ENCODE measurements around the gene ARFRP1. TPM values are rescaled to one million over a fixed set of nuclear protein-coding genes. Genes with fewer than 3 reads are reported as not detected.

Gene ARFRP1
- total and polyA plus RNA-seq, 2 of the 4 experiments (the other 2 are of a cell fraction) = 25.3 to 36.6 TPM

DNA sequence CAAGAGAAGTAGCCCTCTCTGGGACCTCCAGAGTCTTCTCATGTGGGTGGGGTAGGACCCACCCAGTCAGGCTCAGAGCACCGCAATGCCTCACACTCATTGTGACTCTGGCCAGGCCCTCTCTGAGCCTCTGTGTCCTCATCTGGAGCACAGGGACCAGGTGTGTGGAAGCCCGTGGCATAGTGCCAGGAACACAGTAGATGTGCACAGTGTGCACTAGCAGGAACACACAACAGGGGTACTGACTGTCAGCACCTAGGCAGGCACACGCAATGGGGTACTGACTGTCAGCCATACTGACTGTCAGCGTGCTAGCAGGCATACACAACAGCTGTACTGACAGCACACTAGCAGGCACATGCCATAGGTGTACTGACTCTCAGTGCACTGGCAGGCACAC lies 52.5 kb downstream of the ARFRP1 start:
- no peak overlapping the region for H3K4me3 ChIP-seq (ENCODE audit: insufficient read depth, low read depth, low read length)
- H2BK20ac ChIP-seq (ENCODE audit: low read depth, low read length) = no peak overlapping the region
- ChIA-PET POLR2A (ENCODE audit: unreplicated experiment) (no interaction called here), CTCF (no interaction called here)
- DNase-seq (no peak), ATAC-seq (ENCODE audit: low read depth) (no peak)
- in situ Hi-C loops (cut with MboI; ENCODE audit: low sequenced_read_pairs) = no loop called here
- H3K9me1 ChIP-seq (ENCODE audit: insufficient read depth, low read length) = 0 out of 2 replicates have a peak, but pooled peaks cover 12% of the 10 kb centered on the region
- peaks cover 14% of the 10 kb centered on the region for H4K20me1 ChIP-seq (ENCODE audit: insufficient read depth, low read length)
- no peak overlapping the region for H2BK120ac ChIP-seq (ENCODE audit: low read depth, low read length)
- no peak overlapping the region for H4K5ac ChIP-seq (ENCODE audit: low read depth, low read length)
- no peak overlapping the region; the same call in 1 of the 2 replicates for H3K23ac ChIP-seq (ENCODE audit: low read depth, low read length)
- H3K9me3 ChIP-seq (ENCODE audit: control insufficient read depth, insufficient read depth, low read length) = no peaks in the 10 kb centered on the region
- H2BK5ac ChIP-seq (ENCODE audit: low read depth, low read length, poor library complexity, severe bottlenecking) = no peak overlapping the region
- H4K8ac ChIP-seq (ENCODE audit: low read depth in 2 of 2, low read length in 2 of 2) = no peak overlapping the region
- H3K27ac ChIP-seq (ENCODE audit: insufficient read depth, low read length) = no peak overlapping the region
- H3K9ac ChIP-seq (ENCODE audit: low read depth, low read length) = no peak overlapping the region
- no peak overlapping the region for H3K4me2 ChIP-seq (ENCODE audit: low read depth, low read length)
- TF ChIP-seq USF2 (IDR thresholded peaks at IDR 0.05; ENCODE audit: low read depth, low read length) = no peak
- no peak for TF ChIP-seq BHLHE40 (IDR thresholded peaks at IDR 0.05; ENCODE audit: low read depth, low read length)
- TF ChIP-seq NFE2L2 (IDR thresholded peaks at IDR 0.05; ENCODE audit: low read depth, low read length) = no peak
- TF ChIP-seq RAD21 (IDR thresholded peaks at IDR 0.05; ENCODE audit: low read length) = no peak
- TF ChIP-seq MAZ (IDR thresholded peaks at IDR 0.05; ENCODE audit: borderline replicate concordance, low read depth, low read length) = no peak
- no peak for TF ChIP-seq MAFK (IDR thresholded peaks at IDR 0.05; ENCODE audit: low read depth, low read length)
- TF ChIP-seq, protein P1, sequence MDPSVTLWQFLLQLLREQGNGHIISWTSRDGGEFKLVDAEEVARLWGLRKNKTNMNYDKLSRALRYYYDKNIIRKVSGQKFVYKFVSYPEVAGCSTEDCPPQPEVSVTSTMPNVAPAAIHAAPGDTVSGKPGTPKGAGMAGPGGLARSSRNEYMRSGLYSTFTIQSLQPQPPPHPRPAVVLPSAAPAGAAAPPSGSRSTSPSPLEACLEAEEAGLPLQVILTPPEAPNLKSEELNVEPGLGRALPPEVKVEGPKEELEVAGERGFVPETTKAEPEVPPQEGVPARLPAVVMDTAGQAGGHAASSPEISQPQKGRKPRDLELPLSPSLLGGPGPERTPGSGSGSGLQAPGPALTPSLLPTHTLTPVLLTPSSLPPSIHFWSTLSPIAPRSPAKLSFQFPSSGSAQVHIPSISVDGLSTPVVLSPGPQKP (IDR thresholded peaks at IDR 0.05; ENCODE audit: borderline replicate concordance, low read depth, low read length) = no peak
- no peak for TF ChIP-seq CHD1 (IDR thresholded peaks at IDR 0.05; ENCODE audit: low read depth, low read length)
- no peak for TF ChIP-seq RFX5 (IDR thresholded peaks at IDR 0.05; ENCODE audit: low read depth, low read length)
- no peak for TF ChIP-seq RCOR1 (IDR thresholded peaks at IDR 0.05; ENCODE audit: insufficient replicate concordance, low read length)
- TF ChIP-seq POLR2A (IDR thresholded peaks at IDR 0.05; ENCODE audit: low read depth, low read length) = no peak
- no peak for TF ChIP-seq FOS (IDR thresholded peaks at IDR 0.05; ENCODE audit: low read depth, low read length)
- no peak for TF ChIP-seq CTCF (conservative IDR thresholded peaks at IDR 0.05; ENCODE audit: low read depth, low read length)
- no peak for TF ChIP-seq CEBPB (IDR thresholded peaks at IDR 0.05; ENCODE audit: low read depth, low read length)
- peaks cover 17% of the 10 kb centered on the region for H3K4me1 ChIP-seq (ENCODE audit: control insufficient read depth, insufficient read depth, low read length)
- no peaks in the 10 kb centered on the region for H3K36me3 ChIP-seq (ENCODE audit: control insufficient read depth, insufficient read depth, low read length)
- intact Hi-C loops (cut with micrococcal nuclease) = loop anchor here (10.0 kb wide), 1 partner anchor 120 kb away; the partner anchor contains the start of gene PTK6
- 0 out of 2 replicates have a peak overlapping the region, but pooled peaks have one; percentile 12 for H3K4ac ChIP-seq (ENCODE audit: low read depth, low read length)
- 0 out of 2 replicates have a peak overlapping the region, but pooled peaks have one; percentile 24 for H2AK5ac ChIP-seq (ENCODE audit: low read depth, low read length)
- no peaks in the 10 kb centered on the region for H3K27me3 ChIP-seq (ENCODE audit: control insufficient read depth, insufficient read depth, low read length)
- dilution Hi-C loops (cut with HindIII; ENCODE audit: low sequenced_read_pairs, unreplicated experiment) = no loop called here
- H3K56ac ChIP-seq (ENCODE audit: extremely low read depth, insufficient read depth, low read length) = no peak overlapping the region
- H2AFZ ChIP-seq (replicated peaks; ENCODE audit: low read length, poor library complexity) = no peak overlapping the region
- 85% methylated on average over 2 of the region's 4 CpGs; no CpG with 5 or more reads in 1 of the 2 experiments for whole genome bisulfite sequencing, 2 experiments (ENCODE audit: extremely low coverage in 2 of 2, insufficient read length in 1 of 2)
- no peak overlapping the region for H3K14ac ChIP-seq (replicated peaks; ENCODE audit: low read depth, low read length)
- no peak overlapping the region for H3K18ac ChIP-seq (ENCODE audit: low read depth, low read length)
- no peak overlapping the region for H2BK15ac ChIP-seq (ENCODE audit: low read depth, low read length)
- H3K79me1 ChIP-seq (ENCODE audit: low read depth in 1 of 2, low read length in 2 of 2) = peaks cover 10 to 30% of the 10 kb centered on the region in 2 experiments; a peak in 3 of 4 replicates
- H2AK9ac ChIP-seq (replicated peaks; ENCODE audit: low read depth, low read length, poor library complexity) = no peak overlapping the region
- H4K91ac ChIP-seq (ENCODE audit: insufficient read depth, low read depth, low read length) = no peak overlapping the region
- BruUV-seq (replicated peaks) = no TSS peak
